GM03348 (cell line): ENCODE data around the gene F7.

Experiments
- DNase-seq: peaks from one replicate; pipeline ENCODE4 v3.0.0; 2012; ENCODE audit warnings: low spot score

Gene F7

GRCh38 chr13:113118261-113119021, 12.8 kb downstream of the F7 start:
- no peak for DNase-seq

DNA sequence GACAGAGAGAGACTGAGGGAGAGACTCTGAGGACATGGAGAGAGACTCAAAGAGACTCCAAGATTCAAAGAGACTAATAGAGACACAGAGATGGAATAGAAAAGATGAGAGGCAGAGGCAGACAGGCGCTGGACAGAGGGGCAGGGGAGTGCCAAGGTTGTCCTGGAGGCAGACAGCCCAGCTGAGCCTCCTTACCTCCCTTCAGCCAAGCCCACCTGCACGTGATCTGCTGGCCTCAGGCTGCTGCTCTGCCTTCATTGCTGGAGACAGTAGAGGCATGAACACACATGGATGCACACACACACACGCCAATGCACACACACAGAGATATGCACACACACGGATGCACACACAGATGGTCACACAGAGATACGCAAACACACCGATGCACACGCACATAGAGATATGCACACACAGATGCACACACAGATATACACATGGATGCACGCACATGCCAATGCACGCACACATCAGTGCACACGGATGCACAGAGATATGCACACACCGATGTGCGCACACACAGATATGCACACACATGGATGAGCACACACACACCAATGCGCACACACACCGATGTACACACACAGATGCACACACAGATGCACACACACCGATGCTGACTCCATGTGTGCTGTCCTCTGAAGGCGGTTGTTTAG, 13.7 kb downstream of the F7 start:
- no peak for DNase-seq

DNA sequence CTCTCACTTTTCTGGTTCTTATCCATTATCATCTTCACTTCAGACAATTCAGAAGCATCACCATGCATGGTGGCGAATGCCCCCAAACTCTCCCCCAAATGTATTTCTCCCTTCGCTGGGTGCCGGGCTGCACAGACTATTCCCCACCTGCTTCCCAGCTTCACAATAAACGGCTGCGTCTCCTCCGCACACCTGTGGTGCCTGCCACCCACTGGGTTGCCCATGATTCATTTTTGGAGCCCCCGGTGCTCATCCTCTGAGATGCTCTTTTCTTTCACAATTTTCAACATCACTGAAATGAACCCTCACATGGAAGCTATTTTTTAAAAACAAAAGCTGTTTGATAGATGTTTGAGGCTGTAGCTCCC, 14.2 kb downstream of the F7 start:
- no peak for DNase-seq

DNA sequence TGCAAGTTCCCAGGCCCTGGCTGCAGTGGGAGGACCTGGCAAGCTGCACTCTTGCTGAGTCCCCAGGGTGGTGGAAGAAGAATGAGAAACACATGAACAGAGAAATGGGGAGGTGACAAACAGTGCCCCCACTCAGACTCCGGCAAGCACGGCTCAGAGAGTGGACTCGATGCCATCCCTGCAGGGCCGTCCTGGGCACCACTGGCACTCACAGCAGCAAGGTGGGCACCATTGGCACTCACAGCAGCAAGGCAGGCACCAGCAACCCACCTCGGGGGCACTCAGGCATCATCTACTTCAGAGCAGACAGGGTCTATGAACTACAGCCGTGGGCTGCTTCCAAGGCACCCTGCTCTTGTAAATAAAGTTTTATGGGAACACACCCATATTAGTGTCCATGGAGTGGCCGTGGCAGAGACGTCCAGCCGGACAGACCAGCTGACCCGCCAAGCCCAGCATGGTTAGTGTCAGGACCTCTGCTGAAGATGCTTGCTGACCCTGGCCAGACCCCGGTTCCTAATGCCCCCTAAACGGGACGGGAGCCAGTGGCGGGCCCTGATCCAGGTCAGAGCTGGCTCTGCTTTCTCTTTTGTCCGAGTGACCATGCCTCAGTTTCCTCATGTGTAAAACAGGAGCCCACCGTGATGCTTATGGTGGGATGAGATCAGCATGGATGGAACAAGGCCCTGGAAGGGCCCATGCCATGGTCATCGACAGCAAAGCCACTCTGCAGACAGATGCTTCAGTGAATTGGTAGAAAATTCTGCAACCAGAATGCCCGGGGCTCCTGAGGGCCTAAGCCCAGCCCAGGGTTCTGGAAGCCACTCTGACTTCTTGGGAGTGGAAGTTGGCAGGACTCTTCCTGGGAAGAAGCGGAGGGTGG, 14.9 kb downstream of the F7 start:
- no peak for DNase-seq

- no peak for DNase-seq
These were observed 15.8 kb downstream of the F7 start for GRCh38 chr13:113121183-113121927.

DNA sequence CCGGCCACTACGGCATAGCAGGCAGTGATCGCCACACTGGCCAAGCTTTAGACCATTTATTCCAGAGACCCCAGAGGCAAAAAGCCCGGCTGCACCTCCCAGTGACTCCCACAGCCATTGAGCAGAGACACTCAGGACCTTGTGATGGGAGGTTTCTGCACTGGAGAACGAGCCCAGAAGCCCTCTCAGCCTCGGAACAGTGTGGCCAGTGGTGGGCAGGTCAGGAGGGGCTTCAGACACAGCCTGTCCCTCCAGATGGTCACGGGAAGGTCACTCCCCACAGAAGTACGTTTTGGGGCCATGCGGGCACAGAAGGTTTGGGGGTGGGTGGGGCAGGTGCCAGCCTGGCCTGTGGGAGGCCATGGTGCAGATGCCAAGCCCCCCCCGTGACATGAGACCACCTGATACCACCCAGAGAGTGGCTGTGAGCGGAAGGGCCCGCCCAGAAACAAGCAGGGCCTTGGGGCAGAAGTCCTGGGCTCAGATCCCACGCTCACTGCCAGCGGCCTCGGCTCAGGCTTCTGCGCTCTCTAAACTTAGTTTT, 16.4 kb downstream of the F7 start:
- DNase-seq = no peak

GRCh38 chr13:113122550-113123225, 17.1 kb downstream of the F7 start, which contains the start of gene F10:
Gene F10 (plus strand): TSS chr13:113122799. CDS start chr13:113122856, 57 bp downstream.
- DNase-seq = peak; percentile 85

GRCh38 chr13:113123226-113124201, 17.9 kb downstream of the F7 start:
- peak; percentile 34 for DNase-seq

- DNase-seq = no peak
These were observed 18.8 kb downstream of the F7 start for GRCh38 chr13:113124211-113124970.

- no peak for DNase-seq
These were observed 20.1 kb downstream of the F7 start for GRCh38 chr13:113125506-113126264.

DNA sequence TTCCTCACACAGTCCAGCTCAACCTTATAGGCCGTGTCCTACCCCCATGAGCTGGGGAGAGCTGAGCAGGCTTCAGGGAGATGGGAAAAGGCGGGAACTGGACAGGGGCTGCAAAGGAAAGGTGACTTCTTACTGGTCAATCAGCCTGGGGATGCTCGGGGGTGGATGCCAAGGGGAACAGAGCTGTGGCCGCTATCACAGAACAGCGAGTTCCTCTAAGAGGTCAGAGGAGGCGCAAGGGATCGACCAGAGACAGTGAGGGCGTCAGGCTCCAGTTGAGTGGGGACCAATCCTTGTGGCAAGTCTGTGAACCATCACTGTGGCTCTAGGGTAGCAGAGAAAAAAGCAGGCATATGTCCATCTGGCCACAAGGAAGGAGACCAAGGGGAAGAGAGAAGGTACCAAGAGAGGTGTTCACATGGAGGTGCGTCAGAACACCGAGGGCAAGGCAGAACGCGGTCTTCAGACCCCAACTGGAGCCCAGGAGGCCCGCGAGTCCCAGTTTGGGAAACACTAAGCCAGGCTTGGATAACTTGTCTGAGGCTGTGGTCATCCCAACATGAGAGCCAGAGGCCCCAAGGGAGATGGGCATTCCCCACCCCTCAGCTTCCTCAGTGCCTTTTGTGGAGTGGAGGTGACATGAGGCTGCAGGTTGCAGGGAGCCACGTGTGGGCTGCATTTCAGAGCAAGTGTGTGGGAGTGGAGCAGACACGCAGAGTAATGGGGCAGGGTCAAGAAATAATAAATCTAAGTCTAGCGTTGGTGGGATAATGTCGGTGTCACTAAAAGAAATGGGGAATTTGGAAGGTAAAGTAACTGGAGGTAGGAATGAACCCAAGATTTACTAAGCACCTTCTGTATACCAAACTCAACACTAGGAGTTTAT, 20.9 kb downstream of the F7 start:
- DNase-seq = no peak

- DNase-seq = no peak
These were observed 23.9 kb downstream of the F7 start for GRCh38 chr13:113129480-113129879.

- DNase-seq = no peak
These were observed 24.5 kb downstream of the F7 start for GRCh38 chr13:113129921-113130750.

- DNase-seq = no peak
These were observed 29.7 kb downstream of the F7 start for GRCh38 chr13:113135281-113135760.

DNA sequence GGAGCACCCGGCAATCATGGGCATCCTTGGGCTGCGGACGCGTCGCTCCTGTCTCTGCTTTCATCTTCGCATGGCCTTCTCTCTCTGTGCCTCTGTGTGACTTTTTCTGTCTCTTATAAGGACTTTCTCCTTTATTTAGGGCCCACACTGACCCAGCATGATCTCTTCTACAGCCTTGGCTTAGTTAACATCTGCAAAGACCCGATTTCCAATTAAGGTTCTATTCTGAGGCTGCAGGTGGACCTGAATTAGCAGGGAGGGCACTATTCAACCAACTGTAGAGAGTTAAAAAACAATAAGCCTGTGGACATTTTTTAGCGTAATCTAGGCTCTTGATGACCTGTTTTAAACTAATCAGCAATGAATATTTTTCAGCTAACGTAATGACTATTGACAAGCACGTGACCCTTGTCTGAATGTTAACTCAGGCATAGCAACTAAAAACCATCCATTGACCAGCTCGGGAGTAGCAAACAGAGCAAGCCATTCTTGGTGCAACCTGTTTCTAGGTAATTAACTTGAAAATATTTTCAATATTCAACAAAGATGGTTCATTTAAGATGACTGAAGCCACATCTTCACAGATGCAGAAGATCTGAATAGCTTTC, 32.2 kb downstream of the F7 start:
- DNase-seq = no peak
